Neural crest cell (in vitro differentiated cells): Measurements from ENCODE around the gene XAGE1A. TPM values are rescaled to one million over a fixed set of nuclear protein-coding genes. Genes with fewer than 3 reads are reported as not detected.
"Not testable (repeated sequence)": the region's sequence is repeated elsewhere in the genome, so short reads cannot be mapped to it uniquely, and the experiment has no call there.

Experiments
- DNase-seq: peaks from one replicate; pipeline ENCODE4 v3.0.0; 2021; ENCODE audit warnings: low read depth, mixed read lengths, low spot score
- H3K27ac Mint-ChIP-seq: one replicate; pipeline ENCODE4 v1.8.0; 2021; ENCODE audit warnings: mild to moderate bottlenecking, mixed read lengths; ENCODE audit not compliant: unreplicated experiment
- H3K27me3 Mint-ChIP-seq: 2 replicates; pipeline ENCODE4 v1.8.0; 2021; ENCODE audit warnings: low read depth, mild to moderate bottlenecking, mixed read lengths
- H3K36me3 Mint-ChIP-seq: 2 replicates; pipeline ENCODE4 v1.8.0; 2021; ENCODE audit warnings: low read depth, mild to moderate bottlenecking, mixed read lengths
- H3K4me1 Mint-ChIP-seq: 2 replicates; pipeline ENCODE4 v1.8.0; 2021; ENCODE audit warnings: mixed read lengths
- H3K4me3 Mint-ChIP-seq: one replicate; pipeline ENCODE4 v1.8.0; 2021; ENCODE audit warnings: mild to moderate bottlenecking, mixed read lengths
- H3K9me3 Mint-ChIP-seq: 2 replicates; pipeline ENCODE4 v1.8.0; 2021; ENCODE audit warnings: mixed read lengths
- CTCF ChIP-seq: fragments of 200-600 bp; sonication (generic); conservative IDR thresholded peaks from 2 replicates; pipeline ENCODE4 v1.5.0; 2021; ENCODE audit warnings: antibody characterized with exemption, mild to moderate bottlenecking
- long read RNA-seq: library from polyadenylated mRNA; unstranded; transcript quantifications from one replicate; pipeline ENCODE4 v2.0.0, GENCODE V29; 2020
- total RNA-seq: library from RNA; stranded (reverse); gene quantifications from 2 replicates; pipeline ENCODE4 v1.2.1, GENCODE V29; 2021

The XAGE1A gene, protein sequence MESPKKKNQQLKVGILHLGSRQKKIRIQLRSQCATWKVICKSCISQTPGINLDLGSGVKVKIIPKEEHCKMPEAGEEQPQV
- not detected in 2 replicates for total RNA-seq
- long read RNA-seq: 0 reads

- not testable (repeated sequence) for H3K27ac Mint-ChIP-seq, DNase-seq, H3K27me3 Mint-ChIP-seq
Measured at GRCh38 chrX:52495545-52496418, at the start of gene XAGE1A. Gene XAGE1A, plus strand, starts transcription at chrX:52495808. Its CDS starts 1,554 bp downstream, at chrX:52497362.

GRCh38 chrX:52452031-52452430, 43.6 kb upstream of the XAGE1A start:
- H3K4me3 Mint-ChIP-seq, H3K27ac Mint-ChIP-seq, DNase-seq: not testable (repeated sequence)

More at GRCh38 chrX:52495545-52496418, at the start of gene XAGE1A:
- not testable (repeated sequence) for H3K9me3 Mint-ChIP-seq, H3K4me1 Mint-ChIP-seq, H3K4me3 Mint-ChIP-seq, H3K36me3 Mint-ChIP-seq

GRCh38 chrX:52471301-52471700, 24.3 kb upstream of the XAGE1A start:
- H3K4me1 Mint-ChIP-seq, H3K27ac Mint-ChIP-seq, H3K4me3 Mint-ChIP-seq, H3K27me3 Mint-ChIP-seq, H3K36me3 Mint-ChIP-seq, H3K9me3 Mint-ChIP-seq, DNase-seq: not testable (repeated sequence)

More at GRCh38 chrX:52452031-52452430, 43.6 kb upstream of the XAGE1A start:
- H3K9me3 Mint-ChIP-seq, H3K4me1 Mint-ChIP-seq, H3K27me3 Mint-ChIP-seq, H3K36me3 Mint-ChIP-seq: not testable (repeated sequence)

DNA sequence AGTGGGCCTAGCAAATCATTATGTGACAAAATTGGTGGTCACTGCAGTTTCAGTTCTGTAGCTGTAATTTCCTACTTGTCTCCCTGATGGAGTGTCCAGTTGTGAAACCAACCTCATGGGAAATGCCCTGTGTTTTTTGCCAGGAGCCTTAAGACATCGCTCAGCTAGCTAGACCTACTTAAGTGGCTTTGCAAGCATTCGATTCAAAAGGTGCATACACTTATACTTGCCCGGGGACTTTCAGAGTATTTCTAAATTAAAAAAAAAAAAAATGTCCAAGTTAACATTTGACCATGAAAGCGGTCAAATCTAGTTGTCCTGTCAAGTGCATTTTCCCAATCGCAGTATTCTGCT, 788 bp downstream of the XAGE1A start:
- H3K27me3 Mint-ChIP-seq, H3K4me1 Mint-ChIP-seq, H3K9me3 Mint-ChIP-seq, H3K27ac Mint-ChIP-seq, DNase-seq, H3K36me3 Mint-ChIP-seq, H3K4me3 Mint-ChIP-seq: not testable (repeated sequence)

GRCh38 chrX:52501362-52501761, 5.8 kb downstream of the XAGE1A start:
- H3K27me3 Mint-ChIP-seq, H3K36me3 Mint-ChIP-seq, H3K4me1 Mint-ChIP-seq: not testable (repeated sequence)

GRCh38 chrX:52504551-52504950, 8.9 kb downstream of the XAGE1A start:
- peaks cover 6% of the 10 kb centered on the region for H3K9me3 Mint-ChIP-seq
- no peak overlapping the region for H3K4me3 Mint-ChIP-seq
- no peaks in the 10 kb centered on the region for H3K4me1 Mint-ChIP-seq
- DNase-seq: no peak
- TF ChIP-seq CTCF: no peak
- H3K36me3 Mint-ChIP-seq: no peaks in the 10 kb centered on the region
- H3K27me3 Mint-ChIP-seq: peaks cover 2% of the 10 kb centered on the region
- no peak overlapping the region for H3K27ac Mint-ChIP-seq

More at GRCh38 chrX:52501362-52501761, 5.8 kb downstream of the XAGE1A start:
- DNase-seq, H3K4me3 Mint-ChIP-seq, H3K9me3 Mint-ChIP-seq, H3K27ac Mint-ChIP-seq: not testable (repeated sequence)

DNA sequence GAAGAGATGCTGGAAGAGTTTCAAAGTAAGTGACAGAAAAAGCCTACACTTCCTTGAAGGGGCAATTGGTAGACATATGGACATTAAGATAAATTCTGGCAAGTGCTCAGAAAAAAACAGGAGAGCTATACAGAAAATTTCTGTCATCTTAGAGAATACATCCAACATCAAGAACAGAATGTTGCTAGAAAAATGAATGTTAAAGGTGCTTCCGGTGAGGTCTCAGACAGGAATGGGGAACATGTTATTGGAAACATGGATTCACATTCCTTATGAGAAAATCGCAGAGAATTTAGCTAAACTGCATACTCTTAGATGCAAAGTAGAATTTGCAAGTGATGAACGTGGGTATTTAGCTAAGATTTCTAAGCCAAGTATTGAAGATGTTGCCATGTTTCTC, 11.7 kb downstream of the XAGE1A start:
- H3K27ac Mint-ChIP-seq: no peak overlapping the region
- H3K9me3 Mint-ChIP-seq: peaks cover 5% of the 10 kb centered on the region
- no peak for DNase-seq
- peaks cover 2% of the 10 kb centered on the region for H3K27me3 Mint-ChIP-seq
- H3K36me3 Mint-ChIP-seq: no peaks in the 10 kb centered on the region
- TF ChIP-seq CTCF: no peak
- H3K4me1 Mint-ChIP-seq: no peaks in the 10 kb centered on the region
- no peak overlapping the region for H3K4me3 Mint-ChIP-seq

GRCh38 chrX:52509916-52510315, 14.3 kb downstream of the XAGE1A start:
- DNase-seq: no peak
- H3K36me3 Mint-ChIP-seq: no peaks in the 10 kb centered on the region

GRCh38 chrX:52511126-52511525, 15.5 kb downstream of the XAGE1A start:
- not testable (repeated sequence) for H3K36me3 Mint-ChIP-seq, DNase-seq, H3K4me1 Mint-ChIP-seq, H3K4me3 Mint-ChIP-seq, H3K27me3 Mint-ChIP-seq, H3K9me3 Mint-ChIP-seq, H3K27ac Mint-ChIP-seq

More at GRCh38 chrX:52509916-52510315, 14.3 kb downstream of the XAGE1A start:
- TF ChIP-seq CTCF: no peak
- no peak overlapping the region for H3K4me3 Mint-ChIP-seq
- H3K27me3 Mint-ChIP-seq: no peaks in the 10 kb centered on the region
- H3K4me1 Mint-ChIP-seq: no peaks in the 10 kb centered on the region
- H3K27ac Mint-ChIP-seq: no peak overlapping the region
- peaks cover 3% of the 10 kb centered on the region for H3K9me3 Mint-ChIP-seq

GRCh38 chrX:52516110-52516986, 20.7 kb downstream of the XAGE1A start:
- H3K36me3 Mint-ChIP-seq, H3K9me3 Mint-ChIP-seq, H3K4me1 Mint-ChIP-seq, DNase-seq, H3K27ac Mint-ChIP-seq, H3K27me3 Mint-ChIP-seq, H3K4me3 Mint-ChIP-seq: not testable (repeated sequence)
